Kidney (tissue), 14 donors: ENCODE results near the gene EDNRA. TPM values are rescaled to one million over a fixed set of nuclear protein-coding genes. Genes with fewer than 3 reads are reported as not detected.

Experiments
- DNase-seq, 5 donors: peaks; one replicate each; pipeline ENCODE4 v3.0.0-alpha.2; 2013 to 2020
- FAIRE-seq: peaks from 2 replicates; lab custom pipeline; 2012; peaks lifted over from hg19 to GRCh38; lab: Jason Lieb, UNC
- H3K27ac ChIP-seq, 2 donors: one replicate each; pipeline ENCODE4 v1.7.0; 2013; ENCODE audit warnings: low read depth in 2 of 2, low read length in 2 of 2, inconsistent platforms in 1 of 2
- H3K27me3 ChIP-seq: one replicate; pipeline ENCODE4 v1.7.1; 2013; ENCODE audit warnings: low read length, inconsistent platforms; ENCODE audit not compliant: control insufficient read depth, insufficient read depth
- H3K36me3 ChIP-seq, 3 donors: one replicate each; pipeline versions ENCODE4 v1.7.0 to v1.7.1; 2013; ENCODE audit warnings: low read length in 3 of 3, control low read depth in 1 of 3, inconsistent platforms in 1 of 3; ENCODE audit not compliant: insufficient read depth in 3 of 3, control insufficient read depth in 2 of 3
- H3K4me1 ChIP-seq, 3 donors: one replicate each; pipeline versions ENCODE4 v1.7.0 to v1.7.1; 2013; ENCODE audit warnings: low read length in 3 of 3, inconsistent platforms in 1 of 3, low read depth in 1 of 3; ENCODE audit not compliant: control insufficient read depth in 2 of 3, insufficient read depth in 2 of 3
- H3K4me3 ChIP-seq, 3 donors: one replicate each; pipeline versions ENCODE4 v1.7.0 to v1.8.1; 2013; ENCODE audit warnings: low read length in 3 of 3, control low read depth in 1 of 3, inconsistent platforms in 1 of 3
- H3K9ac ChIP-seq, 3 donors: one replicate each; pipeline versions ENCODE4 v1.7.0 to v1.7.1; 2013; ENCODE audit warnings: low read length in 3 of 3, control low read depth in 1 of 3, inconsistent platforms in 1 of 3
- H3K9me3 ChIP-seq, 3 donors: one replicate each; pipeline versions ENCODE4 v1.7.0 to v1.7.1; 2013; ENCODE audit warnings: low read length in 3 of 3, control low read depth in 1 of 3, inconsistent platforms in 1 of 3; ENCODE audit not compliant: control insufficient read depth in 2 of 3, insufficient read depth in 1 of 3
- intact Hi-C: fragments of 100-400 bp; cut with DNase I; formaldehyde crosslinking; loops from one replicate; pipeline ENCODE4 v1.11.1; 2022
- polyA plus RNA-seq: library from polyadenylated mRNA; stranded (reverse); fragments of 350-450 nt; fragmentation: Illumina TruSeq; extraction: RNeasy Lipid Tissue Mini Kit (QIAGEN cat#74804); gene quantifications from one replicate; pipeline ENCODE4 v1.2.3, GENCODE V29; 2014; ENCODE audit warnings: low read depth, low replicate concordance; ENCODE audit not compliant: insufficient read depth
- total RNA-seq: library from RNA; stranded (reverse); fragmentation: NEBNext Ultra II Directional; extraction: Animal tissue kit (Norgen Biotek cat#: 25700); gene quantifications from one replicate; pipeline ENCODE4 v1.2.1, GENCODE V29; 2021
- TF ChIP-seq, protein P1 (sequence below): IDR thresholded peaks from 3 replicates; pipeline ENCODE4 v1.5.1; 2012; ENCODE audit warnings: mild to moderate bottlenecking, moderate library complexity, borderline replicate concordance; ENCODE audit not compliant: insufficient read depth; ENCODE audit errors: extremely low read depth
- donor health status: control.
- donor health status: control.
- donor health status: control.
- donor health status: control.
- donor health status: control.
- donor health status: DM: yes; HTN: yes; CAD: no.
- donor health status: Normal renal cell carcinoma (clear cell type).

EDNRA gene
- total and polyA plus RNA-seq, 2 donors from 2014 or later: 3.2 to 8.1 TPM

DNA sequence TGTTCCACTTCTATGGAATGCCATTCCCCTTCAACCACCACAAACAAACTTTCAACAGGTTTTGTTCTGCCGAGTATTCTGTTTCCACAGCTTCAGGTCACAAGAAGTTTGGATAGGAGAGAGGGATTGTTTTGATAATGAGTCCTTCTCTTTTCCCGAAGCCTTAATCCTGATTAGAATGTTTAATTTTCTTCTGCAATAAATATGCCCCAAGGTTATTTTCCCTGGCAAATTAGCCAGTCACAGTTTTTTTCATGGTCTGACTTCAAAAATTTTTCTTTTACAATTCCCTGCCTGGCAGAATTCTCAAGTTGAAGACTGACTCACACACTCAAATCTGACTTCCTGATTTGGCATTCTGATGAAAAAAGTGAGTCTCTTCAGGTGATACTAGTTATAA lies 33.1 kb upstream of the EDNRA start:
- Histone ChIP-seq H3K9me3 (peaks cover 0 to 2% (median 0%) of the 10 kb centered on the region in 3 donors), H3K27ac (no peak overlapping the region), H3K4me1 (no peaks in the 10 kb centered on the region), H3K36me3 (no peaks in the 10 kb centered on the region), H3K27me3 (no peaks in the 10 kb centered on the region), H3K9ac (no peak overlapping the region), H3K4me3 (no peak overlapping the region)
- FAIRE-seq (no peak), DNase-seq (no peak)
- TF ChIP-seq, protein P1, sequence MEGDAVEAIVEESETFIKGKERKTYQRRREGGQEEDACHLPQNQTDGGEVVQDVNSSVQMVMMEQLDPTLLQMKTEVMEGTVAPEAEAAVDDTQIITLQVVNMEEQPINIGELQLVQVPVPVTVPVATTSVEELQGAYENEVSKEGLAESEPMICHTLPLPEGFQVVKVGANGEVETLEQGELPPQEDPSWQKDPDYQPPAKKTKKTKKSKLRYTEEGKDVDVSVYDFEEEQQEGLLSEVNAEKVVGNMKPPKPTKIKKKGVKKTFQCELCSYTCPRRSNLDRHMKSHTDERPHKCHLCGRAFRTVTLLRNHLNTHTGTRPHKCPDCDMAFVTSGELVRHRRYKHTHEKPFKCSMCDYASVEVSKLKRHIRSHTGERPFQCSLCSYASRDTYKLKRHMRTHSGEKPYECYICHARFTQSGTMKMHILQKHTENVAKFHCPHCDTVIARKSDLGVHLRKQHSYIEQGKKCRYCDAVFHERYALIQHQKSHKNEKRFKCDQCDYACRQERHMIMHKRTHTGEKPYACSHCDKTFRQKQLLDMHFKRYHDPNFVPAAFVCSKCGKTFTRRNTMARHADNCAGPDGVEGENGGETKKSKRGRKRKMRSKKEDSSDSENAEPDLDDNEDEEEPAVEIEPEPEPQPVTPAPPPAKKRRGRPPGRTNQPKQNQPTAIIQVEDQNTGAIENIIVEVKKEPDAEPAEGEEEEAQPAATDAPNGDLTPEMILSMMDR: no peak
- intact Hi-C loops: no loop called here

DNA sequence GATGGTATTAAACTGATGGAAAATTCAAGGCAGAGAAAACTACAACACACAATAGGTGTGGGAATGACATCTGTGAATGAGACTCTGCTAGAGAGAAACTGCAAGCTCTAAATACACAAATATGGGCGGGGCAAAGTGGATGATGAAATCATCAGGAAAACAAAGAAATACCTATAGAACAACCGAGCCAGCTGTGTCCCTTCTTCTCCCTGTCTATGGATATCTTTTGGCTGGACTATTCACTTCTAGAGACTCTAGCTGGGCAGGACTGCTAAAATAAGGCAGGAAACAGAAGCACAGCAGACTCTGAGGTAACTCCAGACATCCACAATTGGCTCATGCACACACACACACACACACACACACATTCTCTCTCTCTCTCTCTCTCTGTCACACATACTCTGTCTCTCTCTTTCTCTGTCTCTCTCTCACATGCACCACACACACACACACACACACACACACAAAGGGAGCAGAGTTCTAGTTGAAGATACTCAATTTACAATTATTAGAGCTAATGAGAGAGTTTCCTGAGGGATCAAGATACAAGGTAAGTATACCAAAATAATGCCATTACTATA lies 27.2 kb upstream of the EDNRA start:
- no peak overlapping the region for H3K9ac ChIP-seq
- TF ChIP-seq, protein P1: no peak
- DNase-seq (peak in 1 of 5 donors; percentile 14), FAIRE-seq (no peak)
- H3K9me3 ChIP-seq: no peaks in the 10 kb centered on the region
- H3K27ac ChIP-seq: no peak overlapping the region
- intact Hi-C loops: no loop called here
- no peaks in the 10 kb centered on the region for H3K36me3 ChIP-seq
- no peaks in the 10 kb centered on the region for H3K4me1 ChIP-seq
- no peak overlapping the region for H3K4me3 ChIP-seq
- H3K27me3 ChIP-seq: no peaks in the 10 kb centered on the region

DNA sequence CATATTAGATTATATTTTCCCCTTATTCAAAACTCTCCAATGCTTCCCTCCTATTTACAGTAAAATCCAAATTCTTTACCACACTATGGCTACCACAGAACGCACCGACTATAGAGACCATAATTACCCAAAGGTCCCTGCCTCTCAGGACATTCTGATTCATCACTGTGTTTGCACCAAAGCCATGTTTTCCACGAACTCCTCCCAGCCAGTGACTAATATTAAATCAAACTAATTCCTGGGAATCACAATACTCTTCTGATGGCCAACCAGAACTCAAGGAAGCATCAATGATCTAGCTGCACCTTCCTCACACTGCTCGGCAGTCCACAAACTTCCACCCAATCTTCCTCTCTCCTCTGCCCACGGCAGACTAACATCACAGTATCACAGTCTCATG lies 24.2 kb upstream of the EDNRA start:
- Histone ChIP-seq H3K4me3 (no peak overlapping the region), H3K27ac (no peak overlapping the region), H3K27me3 (no peaks in the 10 kb centered on the region), H3K9me3 (no peaks in the 10 kb centered on the region), H3K9ac (no peak overlapping the region), H3K36me3 (no peaks in the 10 kb centered on the region), H3K4me1 (no peaks in the 10 kb centered on the region)
- DNase-seq (no peak), FAIRE-seq (no peak)
- intact Hi-C loops: no loop called here
- TF ChIP-seq, protein P1: no peak

DNA sequence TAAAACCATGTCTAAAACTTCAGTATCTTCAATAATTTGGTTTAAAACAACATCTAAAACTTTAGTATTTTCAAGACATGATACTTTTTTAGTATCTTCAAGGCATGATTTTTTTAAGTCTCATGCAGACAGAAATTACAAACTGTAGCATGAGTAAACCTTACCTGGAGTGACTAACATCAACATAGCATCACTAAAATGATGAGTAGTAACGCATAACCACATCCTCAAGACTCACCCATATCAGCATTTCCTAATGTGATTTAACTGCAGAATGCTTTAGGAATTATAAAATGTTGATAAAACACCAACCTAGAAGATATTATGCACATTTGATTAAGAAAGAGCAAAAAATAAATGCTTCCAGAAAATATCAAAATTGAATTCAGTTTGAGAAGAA lies 19.7 kb upstream of the EDNRA start:
- intact Hi-C loops: no loop called here
- Histone ChIP-seq H3K9me3 (peaks cover 0 to 6% (median 4%) of the 10 kb centered on the region in 3 donors), H3K27ac (no peak overlapping the region), H3K36me3 (no peaks in the 10 kb centered on the region), H3K4me3 (no peak overlapping the region), H3K4me1 (no peaks in the 10 kb centered on the region), H3K27me3 (no peaks in the 10 kb centered on the region), H3K9ac (no peak overlapping the region)
- FAIRE-seq (no peak), DNase-seq (no peak)
- TF ChIP-seq, protein P1: no peak
